ENCODE data around the gene GID8. TPM values are rescaled to one million over a fixed set of nuclear protein-coding genes. Genes with fewer than 3 reads are reported as not detected.

Gene GID8
- total and polyA plus RNA-seq, 4 donors = 10.2 to 23.6 (median 14.6) TPM

GRCh38 chr20:62890444-62890843, 47.5 kb upstream of the GID8 start:
- no peak overlapping the region for H3K27ac ChIP-seq (ENCODE audit: low read depth in 1 of 2, low read length in 2 of 2)
- no peak overlapping the region for H3K9ac ChIP-seq (ENCODE audit: low read depth in 1 of 2, low read length in 2 of 2)

DNA sequence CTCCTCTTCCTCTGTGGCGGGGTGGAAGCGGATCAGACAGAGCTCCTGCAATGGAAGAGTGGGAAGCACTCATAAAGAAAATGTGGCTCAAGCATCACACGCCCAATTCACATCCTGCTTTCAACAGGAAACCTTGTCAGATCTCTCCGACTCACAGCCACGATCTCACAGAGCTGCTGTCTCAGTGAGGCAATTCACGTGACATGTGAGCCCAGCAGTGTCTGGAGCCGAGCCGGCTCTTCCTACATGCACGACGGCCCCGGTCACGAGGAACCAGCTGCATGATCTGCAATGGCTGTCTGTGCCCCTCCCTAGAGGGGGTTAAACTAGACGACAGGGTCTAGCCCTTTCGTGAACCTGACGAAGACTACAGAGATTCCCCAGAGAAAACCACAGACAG, 46.8 kb upstream of the GID8 start:
- Histone ChIP-seq H3K9ac (ENCODE audit: low read depth in 1 of 2, low read length in 2 of 2) (no peak overlapping the region), H3K27me3 (ENCODE audit: control insufficient read depth in 4 of 4, insufficient read depth in 4 of 4, low read length in 3 of 4) (no peaks in the 10 kb centered on the region), H3K27ac (ENCODE audit: low read depth in 1 of 2, low read length in 2 of 2) (no peak overlapping the region), H3K36me3 (ENCODE audit: control insufficient read depth in 4 of 4, insufficient read depth in 3 of 4, low read depth in 1 of 4, low read length in 3 of 4) (peaks cover 16 to 72% (median 52%) of the 10 kb centered on the region in 4 donors), H3K4me1 (ENCODE audit: control insufficient read depth in 4 of 4, insufficient read depth in 4 of 4, low read length in 3 of 4) (peaks cover 2 to 32% (median 25%) of the 10 kb centered on the region in 4 donors), H3K4me3 (ENCODE audit: low read depth in 1 of 3, low read length in 3 of 3) (no peak overlapping the region), H3K9me3 (ENCODE audit: control insufficient read depth in 4 of 4, low read length in 3 of 4) (no peaks in the 10 kb centered on the region)
- TF ChIP-seq EGR1 (IDR thresholded peaks at IDR 0.05; ENCODE audit: low read depth in 2 of 2) = no peak
- TF ChIP-seq, protein P1, sequence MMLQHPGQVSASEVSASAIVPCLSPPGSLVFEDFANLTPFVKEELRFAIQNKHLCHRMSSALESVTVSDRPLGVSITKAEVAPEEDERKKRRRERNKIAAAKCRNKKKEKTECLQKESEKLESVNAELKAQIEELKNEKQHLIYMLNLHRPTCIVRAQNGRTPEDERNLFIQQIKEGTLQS (IDR thresholded peaks at IDR 0.05) = no peak
- TF ChIP-seq SP1 (IDR thresholded peaks at IDR 0.05) = no peak
- TF ChIP-seq HNF4A (conservative IDR thresholded peaks at IDR 0.05) = no peak
- no peak for TF ChIP-seq REST (IDR thresholded peaks at IDR 0.05)
- no peak for TF ChIP-seq TAF1 (conservative IDR thresholded peaks at IDR 0.05)
- no peak for TF ChIP-seq FOXA2 (IDR thresholded peaks at IDR 0.05)
- WGBS = 84% methylated on average over 15 of the region's 15 CpGs
- DNase-seq (ENCODE audit: low spot score) = no peak

More at GRCh38 chr20:62890444-62890843, 47.5 kb upstream of the GID8 start:
- 90% methylated on average over 7 of the region's 7 CpGs for whole genome bisulfite sequencing
- peaks cover 16 to 67% (median 49%) of the 10 kb centered on the region in 4 donors for H3K36me3 ChIP-seq (ENCODE audit: control insufficient read depth in 4 of 4, insufficient read depth in 3 of 4, low read depth in 1 of 4, low read length in 3 of 4)
- no peak for TF ChIP-seq FOXA1 (IDR thresholded peaks at IDR 0.05)
- TF ChIP-seq HNF4G (IDR thresholded peaks at IDR 0.05) = no peak
- no peak for TF ChIP-seq JUND (IDR thresholded peaks at IDR 0.05)
- no peak for TF ChIP-seq YY1 (IDR thresholded peaks at IDR 0.05)
- TF ChIP-seq GABPA (IDR thresholded peaks at IDR 0.05 in 1 of 2, conservative IDR thresholded peaks at IDR 0.05 in 1 of 2) = no peak
- H3K9me3 ChIP-seq (ENCODE audit: control insufficient read depth in 4 of 4, low read length in 3 of 4) = no peaks in the 10 kb centered on the region
- H3K4me1 ChIP-seq (ENCODE audit: control insufficient read depth in 4 of 4, insufficient read depth in 4 of 4, low read length in 3 of 4) = peaks cover 2 to 32% (median 25%) of the 10 kb centered on the region in 4 donors
- no peaks in the 10 kb centered on the region for H3K27me3 ChIP-seq (ENCODE audit: control insufficient read depth in 4 of 4, insufficient read depth in 4 of 4, low read length in 3 of 4)
- no peak for DNase-seq (ENCODE audit: low spot score)
- no peak overlapping the region for H3K4me3 ChIP-seq (ENCODE audit: low read depth in 1 of 3, low read length in 3 of 3)

DNA sequence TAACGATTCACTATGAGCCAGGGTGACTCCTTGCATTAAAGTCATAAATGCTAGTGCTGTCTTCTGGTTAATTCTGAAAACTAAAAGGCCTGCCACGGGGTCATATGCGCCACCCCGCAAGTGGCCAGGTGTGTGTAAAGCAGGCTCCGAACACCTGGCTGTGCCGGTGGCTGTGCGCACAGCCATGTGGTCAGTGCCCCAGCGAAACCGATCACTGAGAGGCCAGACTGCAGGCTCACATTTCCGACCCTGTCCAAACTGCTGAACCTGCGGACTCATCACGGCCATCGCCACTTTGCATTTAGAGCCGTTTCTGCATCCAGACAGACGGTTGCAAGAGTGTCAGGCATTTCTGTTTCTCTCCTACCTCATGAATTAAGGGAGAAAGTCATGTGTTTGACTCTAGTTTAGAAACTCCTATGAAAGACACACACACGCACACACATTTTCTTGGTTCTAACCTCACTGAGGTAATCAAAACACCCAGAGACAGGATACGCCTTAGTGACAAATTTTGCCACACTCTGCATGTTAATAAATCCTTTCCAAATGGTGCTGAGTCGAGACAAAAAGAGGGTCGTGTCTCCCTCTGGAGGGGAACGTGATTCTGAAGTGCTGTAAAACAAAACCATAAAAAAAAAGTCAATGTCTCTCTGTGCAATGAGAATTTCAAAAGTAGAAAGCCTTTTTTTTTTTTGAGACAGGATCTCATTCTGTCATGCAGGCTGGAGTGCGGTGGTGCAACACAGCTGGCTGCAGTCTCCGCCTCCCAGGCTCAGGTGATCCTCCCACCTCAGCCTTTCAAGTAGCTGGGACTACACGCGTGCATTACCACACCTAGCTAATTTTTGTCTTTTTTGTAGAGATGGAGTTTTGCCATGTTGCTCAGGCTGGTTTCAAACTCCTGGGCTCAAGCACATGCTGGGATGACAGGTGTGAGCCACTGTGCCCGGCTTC, 45.3 kb upstream of the GID8 start:
- TF ChIP-seq FOXA2 (IDR thresholded peaks at IDR 0.05) = no peak
- TF ChIP-seq, protein P1 (IDR thresholded peaks at IDR 0.05) = no peak
- no peak for TF ChIP-seq YY1 (IDR thresholded peaks at IDR 0.05)
- WGBS = 89% methylated on average over 25 of the region's 25 CpGs
- Histone ChIP-seq H3K4me3 (ENCODE audit: low read depth in 1 of 3, low read length in 3 of 3) (no peak overlapping the region), H3K36me3 (ENCODE audit: control insufficient read depth in 4 of 4, insufficient read depth in 3 of 4, low read depth in 1 of 4, low read length in 3 of 4) (peaks cover 14 to 73% (median 52%) of the 10 kb centered on the region in 4 donors), H3K9me3 (ENCODE audit: control insufficient read depth in 4 of 4, low read length in 3 of 4) (no peaks in the 10 kb centered on the region), H3K27me3 (ENCODE audit: control insufficient read depth in 4 of 4, insufficient read depth in 4 of 4, low read length in 3 of 4) (no peaks in the 10 kb centered on the region), H3K4me1 (ENCODE audit: control insufficient read depth in 4 of 4, insufficient read depth in 4 of 4, low read length in 3 of 4) (peaks cover 2 to 18% (median 15%) of the 10 kb centered on the region in 4 donors), H3K27ac (ENCODE audit: low read depth in 1 of 2, low read length in 2 of 2) (no peak overlapping the region), H3K9ac (ENCODE audit: low read depth in 1 of 2, low read length in 2 of 2) (no peak overlapping the region)
- no peak for DNase-seq (ENCODE audit: low spot score)

Data from liver (tissue), 9 donors.